ENCODE data around the gene TMEM41B. TPM values are rescaled to one million over a fixed set of nuclear protein-coding genes. Genes with fewer than 3 reads are reported as not detected.

The TMEM41B gene
- total RNA-seq, 1 experiment from 2014 or later: 67.2 TPM

GRCh38 chr11:9344061-9344680 is 29.8 kb upstream of the TMEM41B start:
- Histone ChIP-seq H3K27me3 (ENCODE audit: insufficient read depth, low read length) (no peaks in the 10 kb centered on the region), H3K4me2 (ENCODE audit: low read length) (no peak overlapping the region), H3K9ac (ENCODE audit: low read length) (no peak overlapping the region), H3K9me3 (ENCODE audit: control insufficient read depth in 1 of 2, insufficient read depth in 1 of 2, low read depth in 1 of 2, low read length in 2 of 2) (no peaks in the 10 kb centered on the region), H3K4me1 (ENCODE audit: control insufficient read depth in 1 of 2, insufficient read depth in 2 of 2, low read length in 2 of 2) (peaks cover 0 to 4% of the 10 kb centered on the region in 2 experiments; a peak in 1 of 4 replicates), H2AFZ (ENCODE audit: low read depth, low read length, poor library complexity, severe bottlenecking) (no peak overlapping the region), H3K36me3 (ENCODE audit: control insufficient read depth in 1 of 2, insufficient read depth in 2 of 2, low read length in 2 of 2) (no peaks in the 10 kb centered on the region), H4K20me1 (ENCODE audit: insufficient read depth) (no peaks in the 10 kb centered on the region), H3K79me2 (ENCODE audit: insufficient read depth, low read length) (no peaks in the 10 kb centered on the region), H3K9me2 (ENCODE audit: insufficient read depth) (no peaks in the 10 kb centered on the region), H3K27ac (ENCODE audit: low read depth, low read length) (no peak overlapping the region), H3K4me3 (replicated peaks in 1 of 2; ENCODE audit: low read depth in 1 of 2, low read length in 2 of 2) (no peak overlapping the region)
- ChIA-PET CTCF (no interaction called here), POLR2A (no interaction called here), RAD21 (ENCODE audit: low non-redundant PET in 1 of 2, low total read pairs in 2 of 2, uncharacterized antibody in 2 of 2, unreplicated experiment in 2 of 2) (no interaction called here)
- intact Hi-C loops (cut with micrococcal nuclease): no loop called here
- no peak for TF ChIP-seq EGR1 (IDR thresholded peaks at IDR 0.05; ENCODE audit: low read depth)
- TF ChIP-seq POLR2A (IDR thresholded peaks at IDR 0.05; ENCODE audit: borderline replicate concordance, extremely low read depth, insufficient read depth, insufficient read length): no peak
- TF ChIP-seq CEBPB (IDR thresholded peaks at IDR 0.05; ENCODE audit: low read depth): no peak
- no peak for TF ChIP-seq EZH2 (IDR thresholded peaks at IDR 0.05)
- no peak for TF ChIP-seq YY1 (IDR thresholded peaks at IDR 0.05; ENCODE audit: extremely low read depth, insufficient replicate concordance, low read depth, low read length)
- no peak for TF ChIP-seq ATF3 (IDR thresholded peaks at IDR 0.05)
- TF ChIP-seq POLR2AphosphoS5 (IDR thresholded peaks at IDR 0.05; ENCODE audit: low read depth, low read length): no peak
- no peak for TF ChIP-seq ZNF274 (IDR thresholded peaks at IDR 0.05; ENCODE audit: low read depth, low read length)
- TF ChIP-seq ELF1 (IDR thresholded peaks at IDR 0.05; ENCODE audit: borderline replicate concordance, low read depth): no peak
- TF ChIP-seq SRF (IDR thresholded peaks at IDR 0.05; ENCODE audit: low read depth): no peak
- no peak for TF ChIP-seq RAD21 (IDR thresholded peaks at IDR 0.05; ENCODE audit: low read depth)
- TF ChIP-seq REST (IDR thresholded peaks at IDR 0.05; ENCODE audit: low read depth): no peak
- TF ChIP-seq MAX (IDR thresholded peaks at IDR 0.05): no peak
- no peak for TF ChIP-seq TCF7L2 (IDR thresholded peaks at IDR 0.05; ENCODE audit: borderline replicate concordance, extremely low read depth, insufficient read depth, insufficient read length)
- no peak for TF ChIP-seq FOSL1 (IDR thresholded peaks at IDR 0.05; ENCODE audit: low read depth)
- TF ChIP-seq CTCF (IDR thresholded peaks at IDR 0.05 in 2 of 3, conservative IDR thresholded peaks at IDR 0.05 in 1 of 3; ENCODE audit: borderline replicate concordance in 1 of 3, insufficient read depth in 1 of 3, low read depth in 2 of 3, low read length in 2 of 3): no peak
- TF ChIP-seq EZH2phosphoT487 (IDR thresholded peaks at IDR 0.05; ENCODE audit: borderline replicate concordance): no peak
- TF ChIP-seq SIN3A (IDR thresholded peaks at IDR 0.05; ENCODE audit: low read depth): no peak
- DNase-seq (ENCODE audit: low read depth, low spot score) (no peak), ATAC-seq (no peak)
- BruUV-seq (replicated peaks): no TSS peak

All from HCT116 (cell line).